NT2/D1 (cell line): ENCODE measurements around the gene YWHAQ.
"Not testable (repeated sequence)": the region's sequence is repeated elsewhere in the genome, so short reads cannot be mapped to it uniquely, and the experiment has no call there.

Experiments
- DNase-seq: peaks from one replicate; pipeline ENCODE4 v3.0.0-alpha.2; 2011; ENCODE audit warnings: low read depth, low spot score
- H3K27me3 ChIP-seq: 2 replicates; pipeline ENCODE4 v1.6.0; 2011; ENCODE audit warnings: mild to moderate bottlenecking; ENCODE audit not compliant: insufficient read length, insufficient read depth
- H3K36me3 ChIP-seq: 2 replicates; pipeline ENCODE4 v1.6.1; 2011; ENCODE audit warnings: mild to moderate bottlenecking, low read length, mixed read lengths; ENCODE audit not compliant: insufficient read depth, insufficient read length
- H3K4me1 ChIP-seq: 2 replicates; pipeline ENCODE4 v1.5.1; 2011; ENCODE audit not compliant: insufficient read depth, insufficient read length
- H3K4me3 ChIP-seq: 2 replicates; pipeline ENCODE4 v1.5.1; 2011; ENCODE audit warnings: low read depth; ENCODE audit not compliant: insufficient read length
- H3K9ac ChIP-seq: 2 replicates; pipeline ENCODE4 v1.6.0; 2011; ENCODE audit warnings: low read depth; ENCODE audit not compliant: insufficient read length
- H3K9me3 ChIP-seq: 2 replicates; pipeline ENCODE4 v1.5.1; 2011; ENCODE audit warnings: mild to moderate bottlenecking, low read length; ENCODE audit not compliant: insufficient read depth
- SUZ12 ChIP-seq: IDR thresholded peaks from 2 replicates; pipeline ENCODE4 v1.6.1; 2011; ENCODE audit not compliant: insufficient read length, insufficient read depth; ENCODE audit errors: extremely low read depth
- YY1 ChIP-seq: IDR thresholded peaks from 2 replicates; pipeline ENCODE4 v1.6.1; 2011; ENCODE audit not compliant: insufficient read length, insufficient read depth
- ZNF274 ChIP-seq: IDR thresholded peaks from 2 replicates; pipeline ENCODE4 v1.6.1; 2011; ENCODE audit warnings: mild to moderate bottlenecking, low read depth, low read length

Gene YWHAQ

DNA sequence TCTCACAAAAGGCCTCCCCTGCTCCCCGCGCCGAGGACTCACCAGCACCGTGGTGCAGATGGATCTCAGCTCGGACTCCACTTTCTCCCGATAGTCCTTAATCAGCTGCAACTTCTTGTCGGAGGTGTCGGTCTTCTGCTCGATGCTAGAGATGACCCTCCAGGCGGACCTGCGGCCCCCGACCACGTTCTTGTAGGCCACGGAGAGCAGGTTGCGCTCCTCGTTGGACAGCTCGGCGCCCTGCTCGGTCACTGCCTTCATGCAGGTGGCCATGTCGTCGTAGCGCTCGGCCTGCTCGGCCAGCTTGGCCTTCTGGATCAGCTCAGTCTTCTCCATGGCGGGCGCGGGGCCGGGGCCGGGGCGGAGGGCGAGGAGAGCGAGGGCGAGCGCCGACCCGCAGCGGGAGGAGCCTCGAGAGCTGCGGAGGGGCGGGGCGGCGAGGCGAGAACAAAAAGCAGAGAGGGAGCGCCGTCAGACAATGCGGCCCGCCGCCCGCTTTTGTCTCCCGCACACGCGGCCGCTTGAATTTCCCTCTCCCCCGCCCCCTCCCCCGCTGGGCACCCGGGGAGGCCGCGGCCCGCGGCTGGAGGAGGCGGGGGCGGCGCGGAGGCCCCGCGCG lies 571 bp downstream of the YWHAQ start:
- peak; percentile 79 for DNase-seq
- H3K36me3 ChIP-seq = peaks cover 44% of the 10 kb centered on the region

DNA sequence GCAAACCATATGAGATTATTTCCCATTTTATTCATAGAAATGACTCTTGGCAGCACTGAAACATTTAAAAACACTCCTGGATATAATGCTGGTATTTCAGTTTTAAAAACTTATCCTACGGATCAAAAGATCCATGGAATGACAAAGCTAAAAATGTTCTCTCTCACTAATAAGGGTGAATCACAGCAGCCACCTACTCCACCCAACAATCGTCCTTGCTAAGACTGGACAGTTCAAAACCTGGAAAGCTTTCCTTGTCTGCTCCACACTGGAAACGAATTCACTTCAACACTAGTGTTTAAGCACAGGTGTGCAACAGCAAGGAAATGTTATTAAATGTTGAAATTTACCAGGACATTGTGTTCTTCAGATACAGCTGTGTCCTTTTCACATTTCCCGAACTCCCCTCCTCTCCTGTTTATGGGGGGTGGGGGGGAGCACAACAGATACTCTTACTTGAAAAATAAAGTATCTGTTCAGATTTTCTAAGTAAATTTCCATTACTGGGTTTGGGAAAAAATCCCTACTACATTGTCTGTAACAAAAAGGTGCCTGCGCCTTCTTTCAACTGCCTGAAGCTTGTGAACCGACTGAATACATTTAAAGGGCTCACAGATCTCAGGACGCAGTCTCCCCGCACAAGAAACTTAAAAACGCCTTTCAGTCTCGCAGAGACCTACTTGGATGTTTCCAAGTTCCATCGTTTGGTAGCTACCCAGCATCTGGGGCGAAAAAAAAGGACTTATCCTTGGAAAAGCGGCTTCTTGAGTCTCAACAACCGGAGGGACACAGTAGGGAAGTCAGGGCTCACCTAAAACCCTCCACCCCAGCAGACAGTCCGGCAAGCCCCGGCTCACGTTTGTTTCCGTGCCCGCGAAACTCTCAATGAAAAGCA lies 1.3 kb downstream of the YWHAQ start:
- Histone ChIP-seq H3K9ac (peak overlapping the region; percentile 97), H3K4me1 (no peaks in the 10 kb centered on the region), H3K36me3 (peaks cover 49% of the 10 kb centered on the region), H3K27me3 (no peaks in the 10 kb centered on the region), H3K4me3 (peak overlapping the region; percentile 91), H3K9me3 (no peaks in the 10 kb centered on the region)
- TF ChIP-seq YY1 = no peak
- TF ChIP-seq SUZ12 = no peak
- TF ChIP-seq ZNF274 = no peak
- no peak for DNase-seq

More for the DNA sequence above, 571 bp downstream of the YWHAQ start:
- Histone ChIP-seq H3K9me3 (no peaks in the 10 kb centered on the region), H3K27me3 (no peaks in the 10 kb centered on the region), H3K4me3 (peak overlapping the region; percentile 91), H3K9ac (peak overlapping the region; percentile 97), H3K4me1 (no peaks in the 10 kb centered on the region)
- no peak for TF ChIP-seq YY1

DNA sequence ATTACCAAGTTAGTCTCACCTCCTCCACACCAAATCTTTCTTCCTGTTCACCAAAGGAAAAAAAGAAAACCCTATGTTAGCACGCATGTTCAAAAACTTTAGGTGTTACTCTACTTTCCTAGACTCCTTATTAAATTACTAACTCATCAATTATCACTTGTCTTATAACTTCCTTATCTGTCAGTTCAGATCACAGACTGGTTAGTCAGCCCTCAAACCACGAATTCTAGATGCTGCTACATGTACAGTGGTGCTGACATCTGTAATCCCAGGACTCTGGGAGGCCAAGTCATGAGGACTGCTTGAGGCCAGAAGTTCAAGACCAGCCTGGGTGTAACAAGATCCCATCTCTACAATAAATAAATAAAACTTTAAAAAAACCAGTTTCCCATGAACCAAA lies 3.5 kb downstream of the YWHAQ start:
- no peak overlapping the region for H3K9ac ChIP-seq

DNA sequence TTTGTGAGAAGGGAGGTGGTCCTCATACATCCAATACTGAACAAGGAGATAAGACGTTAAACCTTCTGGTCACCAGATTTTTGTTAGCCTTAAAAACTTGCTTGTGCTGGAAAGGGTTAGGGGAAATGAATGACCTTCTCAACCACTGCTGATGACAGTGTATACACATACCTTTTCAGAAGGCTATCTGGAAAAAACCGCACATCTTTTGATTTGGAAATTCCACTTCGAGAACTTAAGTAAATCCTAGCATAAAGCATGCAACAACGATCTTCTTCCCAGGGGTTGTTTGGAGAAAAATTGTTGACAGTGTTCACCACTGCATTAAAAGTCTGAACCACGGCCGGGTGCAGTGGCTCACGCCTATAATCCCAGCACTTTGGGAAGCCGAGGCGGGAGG lies 7.6 kb downstream of the YWHAQ start:
- no peak overlapping the region for H3K9ac ChIP-seq
- H3K4me3 ChIP-seq = no peak overlapping the region
- H3K36me3 ChIP-seq = peaks cover 46% of the 10 kb centered on the region
- no peaks in the 10 kb centered on the region for H3K27me3 ChIP-seq
- no peaks in the 10 kb centered on the region for H3K4me1 ChIP-seq
- no peaks in the 10 kb centered on the region for H3K9me3 ChIP-seq
- no peak for DNase-seq
- no peak for TF ChIP-seq SUZ12
- no peak for TF ChIP-seq ZNF274
- TF ChIP-seq YY1 = no peak

More for the DNA sequence above, 3.5 kb downstream of the YWHAQ start:
- Histone ChIP-seq H3K4me3 (no peak overlapping the region), H3K27me3 (no peaks in the 10 kb centered on the region), H3K4me1 (no peaks in the 10 kb centered on the region), H3K36me3 (peaks cover 65% of the 10 kb centered on the region), H3K9me3 (no peaks in the 10 kb centered on the region)
- DNase-seq = no peak
- TF ChIP-seq SUZ12 (no peak), ZNF274 (no peak), YY1 (no peak)

DNA sequence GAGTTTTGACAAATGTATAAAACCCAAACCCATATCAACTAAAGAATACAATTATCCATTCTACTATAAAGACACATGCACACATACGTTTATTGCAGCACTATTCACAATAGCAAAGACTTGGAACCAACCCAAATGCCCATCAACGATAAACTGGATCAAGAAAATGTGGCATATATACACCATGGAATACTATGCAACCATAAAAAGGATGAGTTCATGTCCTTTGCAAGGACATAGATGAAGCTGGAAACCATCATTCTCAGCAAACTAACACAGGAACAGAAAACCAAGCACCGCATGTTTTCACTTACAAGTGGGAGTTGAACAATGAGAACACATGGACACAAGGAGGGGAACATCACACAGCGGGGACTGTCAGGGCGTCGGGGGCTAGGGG lies 9.1 kb downstream of the YWHAQ start:
- not testable (repeated sequence) for H3K9me3 ChIP-seq, DNase-seq, H3K4me3 ChIP-seq, H3K9ac ChIP-seq, H3K4me1 ChIP-seq, H3K27me3 ChIP-seq
- H3K36me3 ChIP-seq = peaks cover 41% of the 10 kb centered on the region

DNA sequence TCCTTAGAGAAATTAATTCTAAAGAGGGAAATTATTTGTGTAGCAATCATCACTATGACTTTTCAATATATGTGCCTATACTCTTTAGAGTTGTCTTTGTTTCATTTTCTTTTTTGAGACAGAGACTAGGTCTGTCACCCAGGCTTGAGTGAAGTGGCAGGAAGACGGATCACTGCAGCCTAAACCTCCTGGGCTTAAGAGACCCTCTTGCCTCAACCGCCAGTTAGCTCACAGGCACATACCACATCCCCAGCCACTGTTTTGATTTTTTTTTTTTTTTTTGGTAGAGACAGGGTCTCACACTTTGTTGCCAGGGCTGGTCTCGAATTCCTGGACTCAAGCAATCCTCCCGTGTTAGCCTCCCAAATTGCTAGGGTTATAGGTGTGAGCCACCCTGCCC lies 12.4 kb downstream of the YWHAQ start:
- no peak for DNase-seq
- no peaks in the 10 kb centered on the region for H3K9me3 ChIP-seq
- TF ChIP-seq SUZ12 (no peak), YY1 (no peak), ZNF274 (no peak)
- H3K9ac ChIP-seq = no peak overlapping the region
- H3K36me3 ChIP-seq = peaks cover 26% of the 10 kb centered on the region
- no peak overlapping the region for H3K4me3 ChIP-seq
- no peaks in the 10 kb centered on the region for H3K4me1 ChIP-seq
- no peaks in the 10 kb centered on the region for H3K27me3 ChIP-seq

DNA sequence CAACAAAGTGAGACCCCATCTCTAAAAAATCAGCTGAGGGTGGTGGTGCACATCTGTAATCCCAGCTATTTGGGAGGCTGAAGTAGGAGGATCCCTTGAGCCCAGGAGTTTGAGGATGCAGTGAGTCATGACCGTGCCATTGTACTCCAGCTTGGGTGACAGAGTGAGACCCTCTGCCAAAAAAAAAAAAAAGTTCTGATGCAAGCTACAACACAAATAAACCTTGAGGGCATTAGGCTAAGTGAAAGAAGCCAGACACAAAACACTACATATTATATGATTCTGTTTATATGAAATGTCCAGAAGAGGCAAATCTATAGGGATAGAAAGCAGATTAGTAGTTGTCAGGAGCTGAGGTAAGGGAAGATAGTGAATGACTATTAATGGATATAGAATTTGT lies 13.0 kb downstream of the YWHAQ start:
- Histone ChIP-seq H3K9me3 (no peaks in the 10 kb centered on the region), H3K4me3 (no peak overlapping the region), H3K4me1 (no peaks in the 10 kb centered on the region), H3K27me3 (no peaks in the 10 kb centered on the region), H3K9ac (no peak overlapping the region), H3K36me3 (peaks cover 24% of the 10 kb centered on the region)
- DNase-seq = no peak
- no peak for TF ChIP-seq YY1
- no peak for TF ChIP-seq ZNF274
- no peak for TF ChIP-seq SUZ12
